Tibial nerve (tissue), 4 donors: ENCODE data around the gene GPHN. TPM values are rescaled to one million over a fixed set of nuclear protein-coding genes. Genes with fewer than 3 reads are reported as not detected.

Experiments used
- DNase-seq, 2 donors: peaks; one replicate each; pipeline ENCODE4 v3.0.0-alpha.2; 2019; ENCODE audit warnings: low spot score in 2 of 2
- H3K27ac ChIP-seq, 4 donors: fragments of 200-600 bp; sonication (generic) in 3 of 4; one replicate each; pipeline ENCODE4 v1.5.1; 2017 to 2019; ENCODE audit warnings: mild to moderate bottlenecking in 1 of 4
- H3K27me3 ChIP-seq, 2 donors: fragments of 200-600 bp; sonication (generic) in 1 of 2; one replicate each; pipeline versions ENCODE4 v1.5.1 to v1.6.0; 2017 to 2019
- H3K36me3 ChIP-seq, 3 donors: fragments of 200-600 bp; sonication (generic); one replicate each; pipeline ENCODE4 v1.5.1; 2018 to 2019
- H3K4me1 ChIP-seq, 4 donors: fragments of 200-600 bp; sonication (generic) in 3 of 4; one replicate each; pipeline ENCODE4 v1.5.1; 2017 to 2019
- H3K4me3 ChIP-seq, 4 donors: fragments of 200-600 bp; sonication (generic) in 3 of 4; one replicate each; pipeline ENCODE4 v1.5.1; 2017 to 2019; ENCODE audit warnings: mild to moderate bottlenecking in 1 of 4, moderate library complexity in 1 of 4
- H3K9me3 ChIP-seq, 4 donors: fragments of 200-600 bp; sonication (generic) in 3 of 4; one replicate each; pipeline ENCODE4 v1.5.1; 2017 to 2019
- CTCF ChIP-seq, 5 experiments: fragments of 200-600 bp in 3 of 5; fragments of 450-650 bp in 2 of 5; sonication (generic) in 3 of 5; IDR thresholded peaks; one replicate each; pipeline ENCODE4 v1.5.1; 2016 to 2019; ENCODE audit warnings: antibody characterized with exemption in 5 of 5, mild to moderate bottlenecking in 3 of 5, moderate library complexity in 2 of 5
- EP300 ChIP-seq, 2 donors: sonication (generic); formaldehyde crosslinking; IDR thresholded peaks; one replicate each; pipeline ENCODE4 v1.6.1; 2017; ENCODE audit warnings: antibody characterized with exemption in 2 of 2, mild to moderate bottlenecking in 1 of 2
- POLR2A ChIP-seq, 2 donors: fragments of 450-650 bp; IDR thresholded peaks; one replicate each; pipeline ENCODE4 v1.6.1; 2017; ENCODE audit warnings: antibody characterized with exemption in 2 of 2, mild to moderate bottlenecking in 2 of 2, moderate library complexity in 2 of 2
- WGBS, 2 donors: methylation state at CpG; one replicate each; pipeline ENCODE4 v1.1.5; 2018; 5-methylcytosine and 5-hydroxymethylcytosine counted together
- total RNA-seq, 4 donors: library from RNA; depleted of rRNA; stranded (reverse); fragments of >200 nt; gene quantifications; one replicate each; pipeline ENCODE4 v1.1.0, GENCODE V29; 2016

GPHN gene
- total RNA-seq, 4 donors from 2014 or later = 16.3 to 73.0 (median 36.8) TPM

GRCh38 chr14:66850258-66850888, 342.4 kb downstream of the GPHN start:
- Histone ChIP-seq H3K4me1 (no peaks in the 10 kb centered on the region), H3K4me3 (no peak overlapping the region), H3K9me3 (no peaks in the 10 kb centered on the region), H3K36me3 (no peaks in the 10 kb centered on the region), H3K27me3 (no peaks in the 10 kb centered on the region), H3K27ac (no peak overlapping the region)
- 95% methylated on average over 4 of the region's 4 CpGs for WGBS, 2 donors
- no peak for DNase-seq
- TF ChIP-seq POLR2A (IDR thresholded peaks at IDR 0.05) (no peak), EP300 (IDR thresholded peaks at IDR 0.05) (no peak), CTCF (IDR thresholded peaks at IDR 0.05) (no peak)

GRCh38 chr14:66853311-66853710, 345.4 kb downstream of the GPHN start:
- Histone ChIP-seq H3K27me3 (no peaks in the 10 kb centered on the region), H3K9me3 (no peaks in the 10 kb centered on the region), H3K27ac (no peak overlapping the region), H3K4me1 (no peaks in the 10 kb centered on the region), H3K36me3 (no peaks in the 10 kb centered on the region), H3K4me3 (no peak overlapping the region)
- TF ChIP-seq CTCF (IDR thresholded peaks at IDR 0.05) = no peak
- TF ChIP-seq POLR2A (IDR thresholded peaks at IDR 0.05) = no peak
- 89 to 92% methylated on average over 3 of the region's 3 CpGs for WGBS, 2 donors
- no peak for DNase-seq

- DNase-seq = no peak
- no peaks in the 10 kb centered on the region for H3K27me3 ChIP-seq
Observed at GRCh38 chr14:66857867-66858266, 349.9 kb downstream of the GPHN start.

GRCh38 chr14:66859063-66859671, 351.2 kb downstream of the GPHN start:
- H3K27me3 ChIP-seq = no peaks in the 10 kb centered on the region
- no peak overlapping the region for H3K27ac ChIP-seq
- peaks cover 0 to 6% (median 0%) of the 10 kb centered on the region in 4 donors for H3K9me3 ChIP-seq
- H3K4me1 ChIP-seq = no peaks in the 10 kb centered on the region
- no peak for DNase-seq
- TF ChIP-seq POLR2A (IDR thresholded peaks at IDR 0.05) = no peak
- no peak for TF ChIP-seq EP300 (IDR thresholded peaks at IDR 0.05)
- no peak for TF ChIP-seq CTCF (IDR thresholded peaks at IDR 0.05)
- no peaks in the 10 kb centered on the region for H3K36me3 ChIP-seq
- H3K4me3 ChIP-seq = no peak overlapping the region
- WGBS, 2 donors = 86 to 87% methylated on average over 5 of the region's 5 CpGs

More at GRCh38 chr14:66857867-66858266, 349.9 kb downstream of the GPHN start:
- Histone ChIP-seq H3K4me3 (no peak overlapping the region), H3K27ac (no peak overlapping the region), H3K36me3 (no peaks in the 10 kb centered on the region), H3K9me3 (peaks cover 0 to 3% (median 0%) of the 10 kb centered on the region in 4 donors), H3K4me1 (no peaks in the 10 kb centered on the region)
- TF ChIP-seq CTCF (IDR thresholded peaks at IDR 0.05) (no peak), POLR2A (IDR thresholded peaks at IDR 0.05) (no peak), EP300 (IDR thresholded peaks at IDR 0.05) (no peak)
- 87 to 95% methylated on average over 4 of the region's 4 CpGs for WGBS, 2 donors

- peaks cover 0 to 6% (median 0%) of the 10 kb centered on the region in 3 donors for H3K36me3 ChIP-seq
- no peak for TF ChIP-seq EP300 (IDR thresholded peaks at IDR 0.05)
- TF ChIP-seq CTCF (IDR thresholded peaks at IDR 0.05) = no peak
- TF ChIP-seq POLR2A (IDR thresholded peaks at IDR 0.05) = no peak
- DNase-seq = no peak
Observed at GRCh38 chr14:66881596-66881995, 373.6 kb downstream of the GPHN start.

More at GRCh38 chr14:66881596-66881995, 373.6 kb downstream of the GPHN start:
- no peak overlapping the region for H3K4me3 ChIP-seq
- H3K27me3 ChIP-seq = no peaks in the 10 kb centered on the region
- no peak overlapping the region for H3K27ac ChIP-seq
- peaks cover 0 to 17% (median 6%) of the 10 kb centered on the region in 4 donors for H3K9me3 ChIP-seq
- H3K4me1 ChIP-seq = no peaks in the 10 kb centered on the region
